NOMO-1 (cell line): ENCODE data around the gene RNU1-1.
"Not testable (repeated sequence)": the region's sequence is repeated elsewhere in the genome, so short reads cannot be mapped to it uniquely, and the experiment has no call there.

ENCODE experiments used
- DNase-seq, 2 experiments: peaks; one replicate each; lab custom pipeline; 2025; ENCODE audit not compliant: unreplicated experiment in 2 of 2; lab: John Stamatoyannopoulos, UW

Gene RNU1-1

GRCh38 chr1:16498047-16498446 lies 16.0 kb downstream of the RNU1-1 start:
- not testable (repeated sequence) for DNase-seq

GRCh38 chr1:16497474-16497904 lies 16.6 kb downstream of the RNU1-1 start:
- not testable (repeated sequence) for DNase-seq

GRCh38 chr1:16493731-16494130 lies 20.4 kb downstream of the RNU1-1 start:
- DNase-seq = not testable (repeated sequence)

DNA sequence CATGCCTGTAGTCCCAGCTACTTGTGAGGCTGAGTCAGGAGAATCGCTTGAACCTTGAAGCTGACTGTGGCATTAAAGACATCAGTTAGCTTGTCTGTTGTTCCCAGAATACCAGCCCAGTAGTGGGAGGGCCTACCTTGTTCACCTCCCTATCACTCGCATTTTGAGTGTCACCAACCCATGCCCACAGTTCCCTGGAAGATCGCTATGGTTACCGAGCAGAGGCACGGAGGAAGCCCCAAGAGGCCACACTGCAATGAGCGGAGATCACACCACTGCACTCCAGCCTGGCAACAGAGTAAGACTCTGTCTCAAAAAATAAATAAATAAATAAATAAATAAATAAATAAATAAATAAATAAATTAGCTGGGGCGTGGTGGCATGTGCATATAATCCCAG lies 21.1 kb downstream of the RNU1-1 start:
- DNase-seq = not testable (repeated sequence)

GRCh38 chr1:16491056-16491675 lies 22.9 kb downstream of the RNU1-1 start:
- DNase-seq = no peak

DNA sequence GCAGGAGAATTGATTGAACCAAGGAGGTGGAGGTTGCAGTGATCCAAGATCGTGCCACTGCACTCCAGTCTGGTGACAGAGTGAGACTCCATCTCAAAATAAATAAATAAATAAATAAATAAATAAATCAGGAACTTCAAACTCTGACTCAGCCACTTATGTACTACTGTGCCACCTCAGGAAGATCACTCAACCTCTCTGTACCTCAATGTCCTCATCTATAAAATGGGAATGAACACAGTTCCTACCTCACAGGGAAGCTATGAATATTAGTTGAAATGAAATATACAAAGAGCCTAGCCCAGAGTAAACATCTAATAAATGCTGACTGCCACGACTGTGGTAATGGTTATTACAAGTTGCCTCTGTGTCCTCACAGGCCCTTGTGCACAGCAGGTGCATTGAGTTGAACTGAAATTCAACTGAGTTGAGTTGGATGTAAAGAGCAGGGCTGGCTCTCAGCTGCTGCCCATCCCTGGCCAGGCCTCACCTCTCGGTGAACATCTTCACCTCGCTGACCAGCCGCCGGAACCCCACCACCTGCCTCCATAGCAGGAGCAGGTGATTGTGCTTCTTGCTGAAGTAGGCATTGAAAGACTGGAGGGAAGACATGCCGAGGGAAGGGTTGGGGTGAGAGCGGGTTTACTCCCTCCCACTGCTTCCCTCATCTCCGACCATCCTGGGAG lies 24.7 kb downstream of the RNU1-1 start:
- not testable (repeated sequence) for DNase-seq

DNA sequence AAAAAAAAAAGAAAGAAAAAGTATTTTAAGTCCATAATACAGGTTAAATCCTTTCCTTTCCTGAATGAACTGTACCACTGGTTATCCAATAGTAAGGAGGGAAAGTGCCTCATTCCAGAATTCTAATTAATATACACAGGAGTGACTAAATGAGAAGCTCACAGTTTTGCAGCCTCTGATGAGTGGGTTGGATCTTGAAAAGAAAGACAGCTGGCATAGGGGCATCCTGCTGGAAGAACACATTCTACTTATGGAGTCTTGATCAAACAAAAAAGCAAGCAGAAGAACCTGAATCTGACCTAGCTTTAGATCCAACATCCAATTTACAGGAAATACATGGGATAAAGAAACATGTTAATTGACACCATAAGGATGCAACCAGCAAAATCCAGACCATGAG lies 27.1 kb downstream of the RNU1-1 start:
- not testable (repeated sequence) for DNase-seq

DNA sequence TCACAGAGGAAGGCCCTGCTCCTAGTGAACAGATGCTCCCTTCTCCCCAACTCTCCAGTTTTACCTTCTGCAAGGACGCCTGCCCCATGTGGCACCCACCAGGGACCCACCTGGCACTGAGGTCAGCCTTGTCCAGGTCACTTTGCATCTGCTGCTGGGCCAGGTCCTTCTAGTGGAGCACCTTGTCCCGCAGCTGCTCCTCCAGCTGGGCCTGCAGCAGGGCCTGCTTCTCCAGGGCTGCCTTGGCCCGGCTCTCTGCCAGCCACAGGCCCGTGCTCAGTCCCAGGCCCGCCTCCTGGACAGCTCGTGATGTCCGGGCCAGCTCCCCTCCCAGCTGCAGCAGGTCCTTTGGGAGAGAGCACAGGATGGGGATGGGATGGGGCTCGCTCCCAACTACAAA lies 27.8 kb downstream of the RNU1-1 start:
- DNase-seq = not testable (repeated sequence)

GRCh38 chr1:16484931-16485330 lies 29.2 kb downstream of the RNU1-1 start:
- no peak for DNase-seq

DNA sequence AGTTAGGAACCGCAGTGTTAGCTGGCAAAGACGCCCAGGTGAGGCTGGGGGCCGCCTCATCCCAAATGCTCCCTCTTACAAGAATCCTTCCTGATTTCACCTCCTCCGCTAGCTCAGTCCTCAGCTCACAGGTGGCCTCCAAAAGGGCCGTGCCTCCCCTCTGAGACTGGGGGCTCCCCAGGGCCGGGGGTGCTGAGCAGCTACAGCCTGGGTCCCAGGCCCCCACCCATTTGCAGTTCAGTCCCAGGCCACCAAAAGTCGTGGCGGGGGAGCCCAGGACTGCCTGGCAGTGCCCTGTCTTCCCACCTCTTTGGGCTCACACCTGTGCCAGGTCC lies 29.6 kb downstream of the RNU1-1 start:
- DNase-seq = no peak

GRCh38 chr1:16483639-16484500 lies 30.2 kb downstream of the RNU1-1 start:
- not testable (repeated sequence) for DNase-seq

GRCh38 chr1:16483146-16483545 lies 30.9 kb downstream of the RNU1-1 start:
- DNase-seq = not testable (repeated sequence)

- no peak for DNase-seq
Measured at GRCh38 chr1:16478091-16478490, 36.0 kb downstream of the RNU1-1 start.

GRCh38 chr1:16475771-16476770 lies 38.0 kb downstream of the RNU1-1 start:
- DNase-seq = not testable (repeated sequence)

DNA sequence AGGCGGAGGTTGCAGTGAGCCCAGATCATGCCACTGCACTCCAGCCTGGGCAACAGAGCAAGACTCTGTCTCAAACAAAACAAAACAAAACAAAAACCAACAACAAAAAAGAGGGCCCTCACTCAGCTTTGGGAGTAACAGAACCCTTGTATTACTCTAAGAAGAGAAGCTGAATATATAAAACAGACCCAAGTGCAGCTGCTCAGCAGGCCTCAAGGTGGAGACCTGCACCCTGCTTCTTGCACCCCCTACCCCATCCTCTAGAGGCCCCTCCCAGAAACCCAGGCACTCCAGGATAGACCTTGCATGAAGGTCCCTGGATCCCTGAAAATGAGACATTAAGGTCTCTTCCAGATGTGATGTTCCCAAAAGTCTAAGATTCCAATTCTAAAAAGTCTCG lies 39.2 kb downstream of the RNU1-1 start:
- not testable (repeated sequence) for DNase-seq

DNA sequence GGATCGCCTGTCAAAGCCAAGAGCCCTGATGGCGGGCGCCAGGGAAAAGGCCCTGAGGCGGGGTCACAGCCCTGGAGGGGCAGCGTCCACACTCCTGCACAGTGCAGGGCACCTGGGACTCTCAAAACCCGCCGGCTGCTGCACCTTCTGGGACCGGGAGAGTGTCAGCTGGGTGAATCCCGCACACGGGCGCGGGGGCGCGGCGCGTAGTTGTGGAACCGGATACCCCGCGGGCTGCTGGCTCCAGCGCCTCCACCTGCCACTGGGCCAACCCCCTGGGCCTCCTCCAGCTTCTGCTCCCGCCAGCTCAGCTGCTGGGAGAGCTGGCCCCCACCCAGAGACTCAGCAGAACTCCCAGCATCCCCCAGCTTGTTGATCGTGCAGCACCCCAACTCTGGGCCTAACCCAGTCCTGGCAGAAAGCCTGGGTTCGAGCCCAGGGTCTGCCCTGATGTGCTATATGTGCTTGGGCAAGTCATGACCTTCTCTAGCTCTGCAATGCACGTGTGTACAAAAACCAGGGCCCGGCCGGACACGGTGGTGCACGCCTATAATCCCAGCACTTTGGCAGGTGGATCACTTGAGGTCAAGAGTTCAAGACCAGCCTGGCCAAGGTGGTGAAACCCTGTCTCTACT lies 39.8 kb downstream of the RNU1-1 start:
- DNase-seq = no peak

DNA sequence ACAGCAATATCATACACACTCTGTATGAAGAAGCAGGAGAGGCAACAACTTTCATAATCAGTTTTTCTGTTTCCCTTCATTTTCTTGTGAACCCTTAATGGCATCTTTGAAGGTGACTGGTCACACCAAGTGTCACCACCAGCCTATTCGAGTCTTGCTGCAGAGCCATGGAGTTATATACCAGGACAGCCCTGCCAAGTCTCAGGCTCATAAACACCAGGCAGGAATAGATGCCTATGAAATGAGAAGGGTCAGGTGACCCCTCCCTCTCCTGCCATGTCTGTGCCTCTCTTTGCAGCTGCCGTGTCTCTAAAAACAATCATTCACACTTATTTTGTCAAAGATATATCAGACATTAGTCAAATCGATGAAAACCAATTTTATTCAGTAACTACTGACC lies 45.5 kb downstream of the RNU1-1 start:
- no peak for DNase-seq

GRCh38 chr1:16464917-16465625 lies 49.0 kb downstream of the RNU1-1 start:
- DNase-seq = no peak
